ENCODE results near the gene CTCF.

Gene CTCF

GRCh38 chr16:67546091-67546501 lies 16.2 kb upstream of the CTCF start:
- in situ Hi-C loops (cut with MboI; ENCODE audit: low pct_unique_long_range_greater_than_20kb, low sequenced_read_pairs), result loop anchor here (10.0 kb wide), 1 partner anchor 109 kb away; no protein-coding TSS in a partner anchor
- DNase-seq, result no peak

DNA sequence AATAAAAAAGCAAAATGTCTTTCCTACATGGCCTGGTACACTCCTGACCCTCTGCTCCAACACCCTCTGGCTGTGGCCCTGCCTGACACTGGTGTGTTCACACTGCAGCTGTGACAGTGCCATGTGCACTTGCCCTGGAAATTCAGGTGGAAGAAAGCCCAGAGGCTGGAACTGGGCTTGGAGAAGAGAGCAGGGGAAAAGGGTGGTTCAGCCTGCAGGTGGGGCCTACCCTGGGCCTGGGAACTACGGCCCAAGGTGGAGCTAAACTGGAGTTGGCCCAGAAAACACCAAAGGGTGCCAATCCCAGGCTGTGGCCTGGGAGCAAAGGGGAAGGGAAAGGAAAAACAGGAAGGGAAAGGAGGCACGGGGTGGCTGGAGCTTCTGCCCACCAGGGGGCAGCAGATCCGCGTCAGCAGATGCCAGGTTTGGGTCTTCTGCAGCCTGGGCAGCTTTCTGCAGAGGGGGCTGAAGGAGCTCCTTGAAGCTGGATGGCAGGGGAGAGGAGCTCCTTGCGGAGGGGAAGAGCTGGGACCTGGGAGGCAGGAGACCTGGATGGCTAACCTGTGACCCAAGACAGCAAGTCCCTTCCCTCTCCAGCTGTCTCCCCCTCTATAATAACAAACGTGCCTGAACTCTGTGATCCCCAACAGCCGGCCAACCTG lies 15.4 kb upstream of the CTCF start:
- DNase-seq, result peak; percentile 92
- in situ Hi-C loops (cut with MboI; ENCODE audit: low pct_unique_long_range_greater_than_20kb, low sequenced_read_pairs), result loop anchor here (10.0 kb wide), 1 partner anchor 108 kb away; no protein-coding TSS in a partner anchor

DNA sequence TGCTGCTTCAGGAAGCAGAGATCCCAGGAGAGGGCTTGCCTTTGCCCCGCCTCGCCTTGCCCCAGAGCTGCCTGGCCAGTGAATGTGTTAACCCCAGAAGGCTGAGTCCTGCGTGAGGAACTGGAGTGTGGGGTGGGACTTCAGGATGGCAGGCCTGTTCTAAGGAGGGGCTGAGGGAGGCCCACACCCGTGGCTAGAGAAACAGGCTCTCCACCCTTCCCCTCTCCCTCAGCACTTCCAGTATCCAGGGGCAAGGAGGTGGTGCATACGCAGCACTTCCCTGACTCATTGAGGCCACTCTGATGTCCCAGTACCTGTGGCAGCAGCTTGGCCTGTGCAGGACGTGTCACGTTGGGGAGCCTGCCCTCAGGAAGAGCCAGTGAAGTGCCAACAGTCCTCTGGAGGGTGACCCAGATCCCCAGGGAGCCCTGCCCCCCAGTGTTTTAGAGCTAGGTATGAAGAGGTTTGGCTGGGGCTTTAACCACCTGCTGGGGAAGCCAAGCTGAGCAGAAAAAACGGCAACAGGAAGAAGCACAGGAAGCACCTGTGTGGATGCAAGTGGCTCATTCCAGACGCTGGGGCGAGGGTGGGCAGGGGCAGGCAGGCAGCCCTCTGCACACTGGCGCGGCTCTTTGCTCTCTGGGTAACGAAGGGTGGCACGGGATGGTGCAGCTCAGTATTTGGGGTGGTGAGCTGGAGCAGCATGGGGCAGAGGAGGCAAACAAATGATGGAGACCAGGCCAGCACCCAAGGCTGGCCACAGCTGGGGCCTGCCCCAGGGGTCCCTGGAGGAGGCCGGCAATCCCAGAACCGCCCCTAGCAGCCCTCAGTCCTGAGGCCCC lies 14.7 kb upstream of the CTCF start:
- in situ Hi-C loops (cut with MboI; ENCODE audit: low pct_unique_long_range_greater_than_20kb, low sequenced_read_pairs), result loop anchor here (10.0 kb wide), 1 partner anchor 107 kb away; no protein-coding TSS in a partner anchor
- peak; percentile 83 for DNase-seq

DNA sequence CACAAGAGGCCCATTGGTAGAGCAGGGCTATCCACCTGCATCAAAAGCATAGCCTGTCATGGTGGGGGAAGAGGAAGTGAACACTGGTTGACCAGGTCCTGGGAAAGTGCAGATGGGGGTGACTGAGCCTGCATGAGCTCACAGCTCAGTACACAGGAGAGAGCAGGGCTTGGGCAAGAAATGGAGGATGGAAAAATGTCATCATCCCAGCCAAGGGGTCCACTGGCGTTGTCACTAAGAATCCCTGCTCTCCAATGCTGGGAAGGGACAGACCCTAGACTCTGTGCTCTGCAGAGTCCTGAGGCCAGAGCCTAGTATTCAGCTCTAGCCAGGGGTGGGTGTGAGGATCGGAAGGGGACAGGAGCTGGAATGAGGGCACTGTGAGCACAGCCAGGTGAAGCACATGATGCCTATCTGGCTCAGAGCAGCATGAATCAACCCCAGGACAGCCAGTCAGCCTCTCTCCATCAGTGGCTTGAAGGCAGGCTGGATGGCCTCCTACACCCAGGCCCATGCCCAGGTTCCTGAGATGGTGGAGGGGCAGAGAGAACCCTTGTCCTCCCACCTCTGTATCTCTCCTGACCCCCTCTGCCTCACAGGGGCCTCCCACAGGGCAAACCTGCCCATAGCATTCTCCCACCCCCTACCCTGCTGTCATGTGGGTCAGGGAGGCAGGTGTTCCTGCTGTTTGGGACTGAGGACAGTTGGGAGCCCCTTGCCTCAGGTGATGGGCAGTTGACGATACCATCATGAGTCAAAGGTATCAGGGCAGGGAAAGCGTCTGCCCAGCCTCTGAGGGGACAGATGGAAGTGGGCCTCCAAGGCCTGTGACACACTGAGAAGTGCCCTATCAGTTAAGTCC lies 13.8 kb upstream of the CTCF start:
- DNase-seq, result peak; percentile 60
- in situ Hi-C loops (cut with MboI; ENCODE audit: low pct_unique_long_range_greater_than_20kb, low sequenced_read_pairs), result loop anchor here (10.0 kb wide), 1 partner anchor 106 kb away; no protein-coding TSS in a partner anchor

DNA sequence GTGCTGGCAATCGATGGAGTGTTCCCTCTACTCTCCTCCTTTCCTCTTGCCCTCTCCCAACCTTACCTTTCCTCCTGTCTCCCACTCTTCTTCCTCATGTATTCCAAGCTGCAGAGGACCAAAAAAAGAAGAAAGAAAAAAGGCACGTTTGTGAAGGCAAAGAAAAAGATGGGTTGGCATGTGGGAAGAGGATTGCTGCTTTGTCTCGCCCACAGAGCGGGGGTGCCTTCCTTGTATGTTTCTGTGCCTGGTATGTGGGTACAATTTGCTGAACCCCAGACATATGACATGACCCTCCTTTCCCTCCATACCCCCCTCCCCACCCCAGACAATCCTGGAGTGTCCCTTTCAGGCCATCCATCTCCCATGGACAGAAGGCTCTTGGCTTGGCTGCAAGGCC lies 13.1 kb upstream of the CTCF start:
- DNase-seq, result no peak
- in situ Hi-C loops (cut with MboI; ENCODE audit: low pct_unique_long_range_greater_than_20kb, low sequenced_read_pairs), result loop anchor here (10.0 kb wide), 1 partner anchor 106 kb away; no protein-coding TSS in a partner anchor

DNA sequence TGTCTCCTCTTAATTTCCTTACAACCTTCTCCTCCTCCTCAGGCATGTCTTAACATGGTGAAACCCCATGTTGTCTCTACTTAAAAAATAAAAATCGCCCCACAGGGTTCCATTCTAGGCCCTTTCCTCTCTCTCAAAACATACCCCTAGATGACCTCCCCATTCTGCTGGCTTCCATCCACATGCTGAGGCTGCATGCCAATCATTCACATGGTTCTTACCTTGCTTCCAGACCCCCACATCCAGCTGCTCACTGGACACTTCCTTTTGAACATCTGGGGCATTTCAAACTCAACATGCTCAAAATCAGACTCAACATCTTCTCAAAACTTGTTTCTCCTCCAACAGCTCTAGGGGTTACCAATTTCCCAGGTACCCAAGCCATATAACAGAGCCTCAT lies 12.4 kb upstream of the CTCF start:
- in situ Hi-C loops (cut with MboI; ENCODE audit: low pct_unique_long_range_greater_than_20kb, low sequenced_read_pairs), result loop anchor here (10.0 kb wide), 1 partner anchor 105 kb away; no protein-coding TSS in a partner anchor
- no peak for DNase-seq

DNA sequence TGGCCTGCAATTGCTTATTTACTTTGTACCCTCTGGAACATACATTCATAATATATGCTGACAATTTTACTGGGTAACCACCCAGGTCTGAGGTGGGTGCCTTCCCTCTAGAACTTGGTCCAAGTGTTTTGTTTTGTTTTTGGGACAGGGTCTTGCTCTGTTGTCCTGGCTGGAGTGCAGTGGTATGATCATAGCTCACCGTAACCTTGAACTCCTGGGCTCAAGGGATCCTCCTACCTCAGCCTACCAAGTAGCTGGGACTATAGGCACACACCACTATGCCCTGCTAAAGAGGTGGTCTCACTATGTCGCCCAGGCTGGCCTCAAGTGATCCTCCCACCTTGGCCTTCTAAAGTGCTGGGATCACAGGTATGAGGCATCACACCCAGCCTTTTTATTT lies 11.2 kb upstream of the CTCF start:
- in situ Hi-C loops (cut with MboI; ENCODE audit: low pct_unique_long_range_greater_than_20kb, low sequenced_read_pairs), result no loop called here

GRCh38 chr16:67551972-67552371 lies 10.4 kb upstream of the CTCF start:
- in situ Hi-C loops (cut with MboI; ENCODE audit: low pct_unique_long_range_greater_than_20kb, low sequenced_read_pairs), result no loop called here
- DNase-seq, result no peak

More for the DNA sequence above, 11.2 kb upstream of the CTCF start:
- no peak for DNase-seq

DNA sequence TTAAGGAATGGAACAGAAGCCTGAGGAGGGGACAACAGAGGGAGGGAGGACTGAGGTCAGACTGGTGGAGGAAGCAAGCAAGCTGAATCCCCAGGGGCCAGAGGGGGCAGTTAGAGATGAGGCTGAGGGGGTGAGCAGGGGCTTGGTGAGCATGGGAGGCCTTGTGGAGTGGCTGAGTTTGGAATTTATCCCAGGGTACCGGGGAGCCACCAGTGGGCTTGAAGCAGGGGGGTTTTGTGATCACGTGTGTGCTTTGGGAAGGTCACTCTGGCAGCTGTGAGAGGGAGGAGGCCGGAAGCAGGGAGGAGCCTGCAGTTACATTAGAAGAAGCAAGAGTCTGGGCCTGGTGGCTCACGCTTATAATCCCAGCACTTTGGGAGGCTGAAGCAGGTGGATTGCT lies 9.8 kb upstream of the CTCF start:
- no peak for DNase-seq
- in situ Hi-C loops (cut with MboI; ENCODE audit: low pct_unique_long_range_greater_than_20kb, low sequenced_read_pairs), result no loop called here

DNA sequence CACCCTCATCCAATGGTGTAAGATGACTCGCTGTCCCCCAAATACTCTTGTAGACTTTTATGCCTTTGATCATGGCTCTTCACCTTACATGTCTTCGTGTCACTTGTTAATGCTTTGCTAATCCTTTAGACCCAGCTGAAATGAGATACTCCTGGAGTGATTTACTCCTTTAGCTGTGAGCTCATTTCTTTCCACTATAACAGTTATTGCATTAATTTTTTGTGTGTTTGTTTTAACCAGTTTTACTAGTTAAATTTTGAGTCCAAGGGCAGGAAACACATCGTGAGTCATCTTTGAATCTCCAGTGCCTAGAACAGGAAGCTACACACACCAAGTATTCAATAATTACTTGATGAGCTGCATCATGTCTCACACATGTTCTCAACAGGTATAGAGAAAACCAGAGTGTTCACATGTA lies 6.5 kb upstream of the CTCF start:
- in situ Hi-C loops (cut with MboI; ENCODE audit: low pct_unique_long_range_greater_than_20kb, low sequenced_read_pairs), result no loop called here

GRCh38 chr16:67558859-67559258 lies 3.5 kb upstream of the CTCF start:
- no peak for DNase-seq
- in situ Hi-C loops (cut with MboI; ENCODE audit: low pct_unique_long_range_greater_than_20kb, low sequenced_read_pairs), result no loop called here

More for the DNA sequence above, 6.5 kb upstream of the CTCF start:
- DNase-seq, result peak; percentile 59

DNA sequence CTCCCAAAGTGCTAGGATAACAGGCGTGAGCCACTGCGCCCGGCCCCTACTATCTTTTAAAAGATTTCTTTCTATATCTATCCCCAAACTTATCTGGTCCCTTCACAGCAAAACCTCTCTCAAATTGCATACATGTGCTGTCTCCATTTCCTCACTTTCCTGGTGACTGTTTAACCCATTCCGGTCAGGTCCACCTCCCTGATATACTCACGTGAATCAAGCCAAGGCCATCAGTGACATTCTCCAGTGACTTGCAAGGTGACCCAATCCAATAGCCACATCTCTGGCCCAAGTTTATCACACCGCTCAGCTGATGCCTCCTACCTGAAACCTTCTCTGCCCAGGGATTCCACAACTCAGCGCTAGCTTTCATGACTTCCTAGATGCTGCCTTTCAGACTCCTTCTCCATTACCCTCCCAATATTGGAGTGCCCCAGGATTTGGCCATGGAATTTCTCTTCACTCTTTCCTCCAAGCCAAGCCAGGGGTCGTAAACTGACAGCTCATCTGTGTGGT lies 1.4 kb upstream of the CTCF start:
- DNase-seq, result no peak
- in situ Hi-C loops (cut with MboI; ENCODE audit: low pct_unique_long_range_greater_than_20kb, low sequenced_read_pairs), result no loop called here

DNA sequence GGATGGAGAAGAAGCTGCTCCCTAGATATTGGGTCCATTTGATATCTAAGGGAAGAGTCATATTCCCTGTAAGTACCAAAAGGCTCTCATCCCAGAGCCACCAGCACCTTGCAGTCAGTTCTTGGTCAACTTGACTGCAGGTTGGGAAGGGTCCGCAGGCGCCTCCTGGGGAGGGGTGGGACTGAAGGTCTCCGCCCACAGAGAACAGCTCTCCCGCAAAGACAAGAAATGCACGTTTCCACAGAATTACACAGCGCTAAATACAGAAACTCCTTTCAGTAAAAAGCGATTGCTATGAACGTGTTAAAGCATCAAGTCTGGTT lies 864 bp upstream of the CTCF start:
- DNase-seq, result no peak
- in situ Hi-C loops (cut with MboI; ENCODE audit: low pct_unique_long_range_greater_than_20kb, low sequenced_read_pairs), result no loop called here

DNA sequence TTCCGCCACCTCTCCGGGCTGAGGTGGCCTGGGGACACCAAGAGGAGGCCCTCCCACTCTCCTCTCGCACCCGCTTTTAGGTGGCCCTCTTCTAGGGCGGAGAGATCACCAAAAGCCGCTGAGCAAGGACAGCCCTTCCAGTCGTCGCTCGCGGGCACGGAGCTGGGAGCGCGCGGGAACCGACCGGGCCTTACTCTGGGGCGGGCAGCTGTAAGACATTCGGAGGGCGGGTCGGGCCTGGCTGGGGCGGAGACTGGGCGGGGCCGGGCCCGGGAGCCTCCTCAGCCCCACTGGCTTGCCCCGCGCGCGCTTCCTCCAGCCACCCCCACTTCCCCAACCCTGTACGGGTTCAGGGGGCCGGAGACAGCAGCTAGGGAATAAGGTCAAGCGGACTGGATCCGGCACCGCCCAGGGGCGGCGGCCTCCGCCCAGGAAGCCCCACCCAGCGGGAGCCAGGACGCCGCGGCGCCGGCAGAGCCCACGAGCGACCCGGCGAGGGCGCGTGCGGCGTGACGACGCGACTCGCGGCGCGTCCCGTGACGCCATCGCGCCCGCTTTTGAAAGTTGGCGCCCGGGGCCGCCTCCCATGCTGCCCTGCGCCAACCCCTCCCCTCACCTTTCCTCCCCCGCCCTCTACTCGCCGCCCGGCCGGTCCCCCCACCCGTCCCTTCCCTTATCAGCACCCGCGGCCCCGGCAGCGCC lies 351 bp upstream of the CTCF start:
- DNase-seq, result peak; percentile 99
- in situ Hi-C loops (cut with MboI; ENCODE audit: low pct_unique_long_range_greater_than_20kb, low sequenced_read_pairs), result no loop called here

GRCh38 chr16:67562918-67563707 lies 787 bp downstream of the CTCF start:
- in situ Hi-C loops (cut with MboI; ENCODE audit: low pct_unique_long_range_greater_than_20kb, low sequenced_read_pairs), result no loop called here
- DNase-seq, result peak; percentile 68

GRCh38 chr16:67563708-67564468 lies 1.6 kb downstream of the CTCF start:
- in situ Hi-C loops (cut with MboI; ENCODE audit: low pct_unique_long_range_greater_than_20kb, low sequenced_read_pairs), result no loop called here

DNA sequence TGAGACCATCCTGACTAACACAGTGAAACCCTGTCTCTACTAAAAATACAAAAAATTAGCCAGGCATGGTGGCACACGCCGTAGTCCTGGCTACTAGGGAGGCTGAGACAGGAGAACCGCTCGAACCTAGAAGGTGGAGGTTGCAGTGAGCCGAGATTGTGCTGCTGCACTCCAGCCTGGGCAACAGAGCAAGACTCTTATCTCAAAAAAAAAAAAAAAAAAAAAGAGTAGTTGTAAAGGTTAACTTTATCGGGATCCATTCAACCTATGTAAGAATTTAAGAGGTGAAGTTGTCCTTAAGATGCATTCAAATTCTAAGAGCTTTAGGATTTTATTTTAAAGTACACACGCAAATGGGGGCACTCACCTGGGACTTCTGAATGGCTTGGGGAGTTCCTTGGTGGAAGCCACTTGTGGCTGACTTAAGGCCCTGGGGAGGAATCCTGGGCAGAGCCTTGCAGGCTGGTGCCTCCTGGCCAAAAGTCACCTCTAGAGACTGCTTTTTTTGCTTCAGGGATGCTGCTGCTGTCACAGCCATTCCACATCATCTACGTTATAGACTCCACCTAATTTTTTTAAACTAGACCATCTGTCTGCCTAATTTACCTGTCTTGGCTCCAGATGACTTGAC lies 3.3 kb downstream of the CTCF start:
- DNase-seq, result no peak
- in situ Hi-C loops (cut with MboI; ENCODE audit: low pct_unique_long_range_greater_than_20kb, low sequenced_read_pairs), result no loop called here

More at GRCh38 chr16:67563708-67564468, 1.6 kb downstream of the CTCF start:
- DNase-seq, result peak; percentile 52
